GM12878 (cell line): ENCODE data around the gene SLC24A3. TPM values are rescaled to one million over a fixed set of nuclear protein-coding genes. Genes with fewer than 3 reads are reported as not detected.

Experiments
- ATAC-seq: fragments of 200-7000 bp; cut with Tn5 transposase; 3 replicates; pipeline ENCODE4 v1.9.1; 2020; ENCODE audit warnings: mild to moderate bottlenecking, moderate library complexity
- BruUV-seq: library from RNA; stranded (reverse); fragments of 400-500 nt; replicated peaks from 2 replicates; lab custom pipeline; 2021; lab: Mats Ljungman, UMichigan
- CTCF ChIA-PET: fragments of 300-600 bp; sonication (Branson Sonifier 250); formaldehyde crosslinking; extraction: SDS; loops from one replicate; lab custom pipeline; 2021; ENCODE audit warnings: inconsistent platforms; lab: Yijun Ruan, JAX
- POLR2A ChIA-PET: fragments of 350-600 bp; formaldehyde crosslinking; extraction: SDS; loops from one replicate; lab custom pipeline; 2021; ENCODE audit warnings: inconsistent platforms; lab: Charles Lee
- RAD21 ChIA-PET: fragments of 300-600 bp; sonication (Branson Sonifier 250); formaldehyde crosslinking; loops from one replicate; lab custom pipeline; 2023; ENCODE audit warnings: antibody characterized with exemption; ENCODE audit not compliant: unreplicated experiment; lab: Charles Lee
- SMC1A ChIA-PET: fragments of 300-600 bp; sonication (Branson Sonifier 250); formaldehyde crosslinking; loops from one replicate; lab custom pipeline; 2023; ENCODE audit not compliant: unreplicated experiment, uncharacterized antibody; lab: Charles Lee
- DNase-seq: peaks from one replicate; pipeline ENCODE4 v3.0.0-alpha.2; 2011; ENCODE audit warnings: low read depth, low spot score
- FAIRE-seq: peaks from 3 replicates; lab custom pipeline; 2011; peaks lifted over from hg19 to GRCh38; lab: Jason Lieb, UNC
- H2AFZ ChIP-seq: 2 replicates; pipeline ENCODE4 v1.6.0; 2011; ENCODE audit warnings: low read depth, low read length, control low read depth; ENCODE audit not compliant: control insufficient read depth
- H3K27ac ChIP-seq: 2 replicates; pipeline ENCODE4 v1.5.1; 2011; ENCODE audit warnings: control low read depth; ENCODE audit not compliant: control insufficient read depth, insufficient read depth
- H3K27me3 ChIP-seq, 2 experiments: replicated peaks in 1 of 2; 2 replicates each; pipeline versions ENCODE4 v1.6.0 to v1.6.1; 2011; ENCODE audit warnings: low read length in 1 of 2; ENCODE audit not compliant: control insufficient read depth in 2 of 2, insufficient read depth in 2 of 2
- H3K36me3 ChIP-seq, 2 experiments: 2 replicates each; pipeline ENCODE4 v1.5.1; 2011; ENCODE audit warnings: low read length in 1 of 2; ENCODE audit not compliant: control insufficient read depth in 2 of 2, insufficient read depth in 2 of 2
- H3K4me1 ChIP-seq: 2 replicates; pipeline ENCODE4 v1.6.1; 2011; ENCODE audit warnings: mild to moderate bottlenecking, low read length, moderate library complexity, mixed read lengths; ENCODE audit not compliant: control insufficient read depth, insufficient read depth
- H3K4me2 ChIP-seq: 2 replicates; pipeline ENCODE4 v1.6.0; 2011; ENCODE audit warnings: control low read depth; ENCODE audit not compliant: control insufficient read depth, insufficient read depth
- H3K4me3 ChIP-seq: fragments of 200-600 bp; sonication (generic); 2 replicates; pipeline ENCODE4 v1.5.1; 2016
- H3K79me2 ChIP-seq: 2 replicates; pipeline ENCODE4 v1.6.0; 2011; ENCODE audit warnings: low read length; ENCODE audit not compliant: control insufficient read depth, insufficient read depth
- H3K9ac ChIP-seq: 2 replicates; pipeline ENCODE4 v1.8.0; 2011; ENCODE audit warnings: low read length, control low read depth, mixed read lengths; ENCODE audit not compliant: control insufficient read depth, insufficient read depth
- H3K9me3 ChIP-seq: replicated peaks from 3 replicates; pipeline ENCODE4 v1.5.1; 2011; ENCODE audit warnings: mild to moderate bottlenecking, low read length; ENCODE audit not compliant: control insufficient read depth, insufficient read depth
- H4K20me1 ChIP-seq: 2 replicates; pipeline ENCODE4 v1.6.0; 2011; ENCODE audit not compliant: control insufficient read depth, insufficient read depth
- CHD2 ChIP-seq: IDR thresholded peaks from 2 replicates; pipeline ENCODE4 v1.6.1; 2011; ENCODE audit warnings: low read depth, low read length, improper control_type of control experiment, borderline replicate concordance
- HSF1 ChIP-seq: fragments of 150-350 bp; IDR thresholded peaks from 2 replicates; pipeline ENCODE4 v1.6.1; 2014; ENCODE audit warnings: mild to moderate bottlenecking, low read depth, low read length
- MTA2 ChIP-seq: fragments of 450-650 bp; IDR thresholded peaks from 2 replicates; pipeline ENCODE4 v1.6.1; 2016; ENCODE audit warnings: low read depth, mild to moderate bottlenecking, moderate library complexity
- MXI1 ChIP-seq: fragments of 150-350 bp; IDR thresholded peaks from 2 replicates; pipeline ENCODE4 v1.6.1; 2011; ENCODE audit warnings: low read depth, mild to moderate bottlenecking, inconsistent platforms, low read length, improper control_type of control experiment
- NR2C2 ChIP-seq: IDR thresholded peaks from 2 replicates; pipeline ENCODE4 v1.6.1; 2011; ENCODE audit warnings: borderline replicate concordance, low read depth; ENCODE audit not compliant: control insufficient read depth, insufficient read length
- NRF1 ChIP-seq: conservative IDR thresholded peaks from 2 replicates; pipeline ENCODE4 v1.6.1; 2011; ENCODE audit warnings: mild to moderate bottlenecking, low read depth, low read length, improper control_type of control experiment
- POLR2A ChIP-seq: IDR thresholded peaks from 2 replicates; pipeline ENCODE4 v1.6.1; 2011; ENCODE audit warnings: low read depth, mild to moderate bottlenecking, low read length
- SIX5 ChIP-seq: IDR thresholded peaks from 2 replicates; pipeline ENCODE4 v1.6.1; 2011; ENCODE audit warnings: mild to moderate bottlenecking, low read depth, low read length, moderate library complexity; ENCODE audit not compliant: severe bottlenecking
- SREBF2 ChIP-seq: IDR thresholded peaks from 2 replicates; pipeline ENCODE4 v1.6.1; 2012; ENCODE audit warnings: mild to moderate bottlenecking, low read length
- SRF ChIP-seq, 2 experiments: IDR thresholded peaks; 2 replicates each; pipeline ENCODE4 v1.6.1; 2011; ENCODE audit warnings: low read depth in 2 of 2, low read length in 2 of 2, mild to moderate bottlenecking in 1 of 2, moderate library complexity in 1 of 2
- TCF3 ChIP-seq: IDR thresholded peaks from 2 replicates; pipeline ENCODE4 v1.6.1; 2012; ENCODE audit warnings: low read depth, mild to moderate bottlenecking, low read length, borderline replicate concordance; ENCODE audit not compliant: insufficient read depth
- TCF7 ChIP-seq: IDR thresholded peaks from 2 replicates; pipeline ENCODE4 v1.6.1; 2014; ENCODE audit warnings: antibody characterized with exemption, borderline replicate concordance
- ZBTB11 ChIP-seq: fragments of 450-650 bp; formaldehyde crosslinking; IDR thresholded peaks from 2 replicates; pipeline ENCODE4 v1.5.0; 2022; ENCODE audit warnings: mild to moderate bottlenecking, missing genetic modification characterization
- ZSCAN29 ChIP-seq: fragments of 450-650 bp; IDR thresholded peaks from 2 replicates; pipeline ENCODE4 v1.6.1; 2017; ENCODE audit warnings: mild to moderate bottlenecking, moderate library complexity
- WGBS: methylation state at CpG from one replicate; pipeline ENCODE4 v1.1.6; 2016; ENCODE audit warnings: low lambda C conversion rate; ENCODE audit not compliant: insufficient replicate concordance, insufficient coverage; ENCODE audit errors: missing lambda C conversion rate; 5-methylcytosine and 5-hydroxymethylcytosine counted together
- in situ Hi-C: fragments of 300-500 bp; cut with MboI; formaldehyde crosslinking; loops from 9 replicates; pipeline ENCODE4 v1.14.3; 2018; ENCODE audit warnings: mixed read lengths
- intact Hi-C: fragments of 100-400 bp; cut with micrococcal nuclease; formaldehyde crosslinking; loops from one replicate; pipeline ENCODE4 v1.14.2; 2022; ENCODE audit not compliant: unreplicated experiment
- polyA plus RNA-seq, 11 experiments: library from polyadenylated mRNA; depleted of rRNA in 4 of 11; unstranded in 6 of 11; stranded (reverse) in 5 of 11; fragments of >200 nt; fragmentation: Nextera tagmentation in 4 of 11; fragmentation: Illumina TruSeq in 1 of 11; extraction: Ambion mirVana in 4 of 11; extraction: Trizol in 1 of 11; gene quantifications; 1 replicate in 1 of 11; 2 replicates in 10 of 11; pipeline versions ENCODE4 v1.2.1 to v1.2.3, GENCODE V29; 2011 to 2016; ENCODE audit warnings: inconsistent platforms in 2 of 11, missing spikeins in 2 of 11, low read depth in 1 of 11
- total RNA-seq, 4 experiments: library from RNA; depleted of rRNA in 3 of 4; stranded (reverse); fragments of >200 nt in 3 of 4; fragmentation: Illumina TruSeq in 1 of 4; extraction: Trizol in 1 of 4; gene quantifications; 2 replicates each; pipeline versions ENCODE4 v1.2.1 to v1.2.3, GENCODE V29; 2013 to 2021

Gene SLC24A3
- total and polyA plus RNA-seq, 10 of the 15 experiments (the other 5 are each of a cell fraction or from before 2014, with no cell fraction given) = 0.04 TPM; not detected in 9

GRCh38 chr20:19222520-19223040, 10.1 kb downstream of the SLC24A3 start:
- intact Hi-C loops = no loop called here
- Histone ChIP-seq H3K4me1 (no peaks in the 10 kb centered on the region), H3K9ac (no peak overlapping the region), H3K4me2 (no peak overlapping the region), H3K79me2 (no peaks in the 10 kb centered on the region), H3K27me3 (no peaks in the 10 kb centered on the region), H3K4me3 (no peak overlapping the region), H3K9me3 (no peaks in the 10 kb centered on the region), H4K20me1 (no peaks in the 10 kb centered on the region), H2AFZ (no peak overlapping the region), H3K36me3 (no peaks in the 10 kb centered on the region), H3K27ac (no peak overlapping the region)
- no peak for DNase-seq
- TF ChIP-seq SRF (IDR thresholded peaks at IDR 0.05; ENCODE audit: low read depth in 2 of 2, low read length in 2 of 2) = no peak
- ChIA-PET SMC1A (no interaction called here), POLR2A (interaction anchor here (0.6 kb wide), 1 partner anchor 308 kb away, joined by 5 read pairs; no protein-coding TSS in a partner anchor), CTCF (no interaction called here), RAD21 (no interaction called here)
- ATAC-seq = no peak
- no peak for FAIRE-seq
- in situ Hi-C loops = no loop called here
- 7% methylated on average over 1 of the region's 2 CpGs for WGBS
- BruUV-seq = no TSS peak

- ATAC-seq (no peak), DNase-seq (no peak), FAIRE-seq (no peak)
- Histone ChIP-seq H3K4me3 (no peak overlapping the region), H3K79me2 (no peaks in the 10 kb centered on the region), H3K27me3 (no peaks in the 10 kb centered on the region), H3K27ac (no peak overlapping the region), H3K36me3 (no peaks in the 10 kb centered on the region), H3K4me1 (no peaks in the 10 kb centered on the region), H3K9me3 (no peaks in the 10 kb centered on the region), H4K20me1 (no peaks in the 10 kb centered on the region), H3K4me2 (no peak overlapping the region), H2AFZ (no peak overlapping the region), H3K9ac (no peak overlapping the region)
- BruUV-seq = no TSS peak
- ChIA-PET RAD21 (no interaction called here), CTCF (no interaction called here), POLR2A (no interaction called here), SMC1A (no interaction called here)
- intact Hi-C loops (no loop called here), in situ Hi-C loops (no loop called here)
- WGBS = 36% methylated on average over 7 of the region's 7 CpGs
- TF ChIP-seq TCF7 (no peak), POLR2A (no peak), ZBTB11 (no peak), HSF1 (no peak), NR2C2 (no peak), MXI1 (no peak), TCF3 (no peak), SREBF2 (no peak), CHD2 (no peak), SIX5 (no peak), MTA2 (no peak), NRF1 (no peak), ZSCAN29 (no peak)
Observed at GRCh38 chr20:19223640-19224039, 11.2 kb downstream of the SLC24A3 start.
